Adrenal gland (tissue), 12 donors: ENCODE results near the gene CYB5R4. TPM values are rescaled to one million over a fixed set of nuclear protein-coding genes. Genes with fewer than 3 reads are reported as not detected.

Experiments used
- DNase-seq, 7 donors: peaks; one replicate each; pipeline ENCODE4 v3.0.0-alpha.2; 2019 to 2020
- H3K27ac ChIP-seq, 5 donors: fragments of 200-600 bp; sonication (generic) in 4 of 5; 1 replicate in 3 of 5; 2 replicates in 2 of 5; pipeline versions ENCODE4 v1.5.1 to v1.8.0; 2016 to 2020; ENCODE audit warnings: mild to moderate bottlenecking in 1 of 5
- H3K27me3 ChIP-seq: fragments of 200-600 bp; 2 replicates; pipeline ENCODE4 v1.8.0; 2021
- H3K36me3 ChIP-seq, 2 donors: fragments of 200-600 bp; replicated peaks in 1 of 2; 1 replicate in 1 of 2; 2 replicates in 1 of 2; pipeline versions ENCODE4 v1.5.1 to v1.8.0; 2018 to 2022
- H3K4me1 ChIP-seq, 2 donors: fragments of 200-600 bp; replicated peaks in 1 of 2; 1 replicate in 1 of 2; 2 replicates in 1 of 2; pipeline versions ENCODE4 v1.5.1 to v1.8.0; 2018 to 2021
- H3K4me3 ChIP-seq, 4 donors: fragments of 200-600 bp; sonication (generic) in 3 of 4; one replicate each; pipeline ENCODE4 v1.5.1; 2016 to 2018
- H3K9me3 ChIP-seq, 3 donors: fragments of 200-600 bp; sonication (generic) in 1 of 3; replicated peaks in 1 of 3; 1 replicate in 2 of 3; 2 replicates in 1 of 3; pipeline versions ENCODE4 v1.5.1 to v1.8.0; 2016 to 2021
- CTCF ChIP-seq, 6 experiments: fragments of 450-650 bp in 4 of 6; fragments of 200-600 bp in 2 of 6; sonication (generic) in 1 of 6; IDR thresholded peaks; 1 replicate in 5 of 6; 2 replicates in 1 of 6; pipeline versions ENCODE4 v1.5.1 to v1.8.0; 2016 to 2021; ENCODE audit warnings: antibody characterized with exemption in 6 of 6, mild to moderate bottlenecking in 2 of 6, moderate library complexity in 1 of 6
- POLR2A ChIP-seq, 2 donors: fragments of 450-650 bp; IDR thresholded peaks; one replicate each; pipeline ENCODE4 v1.6.1; 2017; ENCODE audit warnings: antibody characterized with exemption in 2 of 2, mild to moderate bottlenecking in 2 of 2, moderate library complexity in 1 of 2
- WGBS, 4 donors: extraction: QIAGEN DNeasy Blood & Tissue Kit in 2 of 4; methylation state at CpG; one replicate each; pipeline versions ENCODE4 v1.1.5 to v1.1.7; 2013 to 2017; 5-methylcytosine and 5-hydroxymethylcytosine counted together
- intact Hi-C, 2 donors: fragments of 100-400 bp; cut with DNase I; formaldehyde crosslinking; loops; one replicate each; pipeline versions ENCODE4 v1.14.1 to v1.15.0; 2022 to 2023
- polyA plus RNA-seq, 3 donors: library from polyadenylated mRNA; stranded (reverse); fragments of 200-250 nt in 2 of 3; fragments of 350-450 nt in 1 of 3; fragmentation: Illumina TruSeq in 1 of 3; extraction: RNeasy Lipid Tissue Mini Kit (QIAGEN cat#74804) in 1 of 3; gene quantifications; one replicate each; pipeline ENCODE4 v1.2.3, GENCODE V29; 2013 to 2014
- total RNA-seq, 9 donors: library from RNA; depleted of rRNA in 4 of 9; stranded (reverse); fragments of >200 nt in 4 of 9; fragments of 120-200 nt in 1 of 9; fragmentation: NEBNext Ultra II Directional in 1 of 9; extraction: Animal tissue kit (Norgen Biotek cat#: 25700) in 1 of 9; gene quantifications; one replicate each; pipeline versions ENCODE4 v1.1.0 to v1.2.4, GENCODE V29; 2013 to 2023
- donor health status: healthy with polysubstance abuse.
- donor health status: Bipolar disorder and iron deficiency.
- donor health status: DM: yes; HTN: yes; CAD: no.
- donor health status: DM: no; HTN: no; CAD: no.
- donor health status: DM: no; HTN: no; CAD: no.
- donor health status: DM: yes; HTN: yes; CAD: no.

Gene CYB5R4
- total and polyA plus RNA-seq, 12 donors: 1.3 to 22.0 (median 11.0) TPM

GRCh38 chr6:83978997-83979396 is 119.5 kb downstream of the CYB5R4 start:
- Histone ChIP-seq H3K36me3 (no peaks in the 10 kb centered on the region), H3K27ac (no peak overlapping the region), H3K4me1 (no peaks in the 10 kb centered on the region), H3K9me3 (no peaks in the 10 kb centered on the region), H3K4me3 (no peak overlapping the region), H3K27me3 (no peaks in the 10 kb centered on the region)
- no peak for DNase-seq
- TF ChIP-seq CTCF (IDR thresholded peaks at IDR 0.05): no peak
- no peak for TF ChIP-seq POLR2A (IDR thresholded peaks at IDR 0.05)
- intact Hi-C loops: no loop called here
- 55 to 65% (median 59%) methylated on average over 3 of the region's 3 CpGs for WGBS, 4 donors

- H3K27me3 ChIP-seq: no peaks in the 10 kb centered on the region
- intact Hi-C loops: no loop called here
- no peak overlapping the region for H3K27ac ChIP-seq
- no peak for DNase-seq
- no peaks in the 10 kb centered on the region for H3K4me1 ChIP-seq
- 95 to 100% (median 98%) methylated on average over 1 of the region's 1 CpG for WGBS, 4 donors
- TF ChIP-seq CTCF (IDR thresholded peaks at IDR 0.05): no peak
- no peak for TF ChIP-seq POLR2A (IDR thresholded peaks at IDR 0.05)
- no peaks in the 10 kb centered on the region for H3K36me3 ChIP-seq
- no peak overlapping the region for H3K4me3 ChIP-seq
- no peaks in the 10 kb centered on the region for H3K9me3 ChIP-seq
Measured at GRCh38 chr6:83984411-83984810, 124.9 kb downstream of the CYB5R4 start.

- 68 to 88% (median 71%) methylated on average over 1 of the region's 1 CpG for WGBS, 4 donors
- intact Hi-C loops: no loop called here
- no peaks in the 10 kb centered on the region for H3K4me1 ChIP-seq
- H3K9me3 ChIP-seq: no peaks in the 10 kb centered on the region
- DNase-seq: no peak
- no peak for TF ChIP-seq POLR2A (IDR thresholded peaks at IDR 0.05)
- no peak for TF ChIP-seq CTCF (IDR thresholded peaks at IDR 0.05)
- no peaks in the 10 kb centered on the region for H3K27me3 ChIP-seq
- H3K4me3 ChIP-seq: no peak overlapping the region
- H3K27ac ChIP-seq: no peak overlapping the region
- no peaks in the 10 kb centered on the region for H3K36me3 ChIP-seq
Measured at GRCh38 chr6:83985308-83985713, 125.8 kb downstream of the CYB5R4 start.

GRCh38 chr6:83985715-83986114 is 126.2 kb downstream of the CYB5R4 start:
- H3K36me3 ChIP-seq: no peaks in the 10 kb centered on the region
- H3K4me1 ChIP-seq: no peaks in the 10 kb centered on the region
- H3K27me3 ChIP-seq: no peaks in the 10 kb centered on the region
- no peak overlapping the region for H3K4me3 ChIP-seq
- H3K27ac ChIP-seq: no peak overlapping the region
- no peaks in the 10 kb centered on the region for H3K9me3 ChIP-seq
- no peak for DNase-seq
- intact Hi-C loops: no loop called here
- TF ChIP-seq CTCF (IDR thresholded peaks at IDR 0.05) (no peak), POLR2A (IDR thresholded peaks at IDR 0.05) (no peak)
